Epithelial cell of proximal tubule (primary cell): Measurements from ENCODE around the gene NXNL2. TPM values are rescaled to one million over a fixed set of nuclear protein-coding genes. Genes with fewer than 3 reads are reported as not detected.

ENCODE experiments used
- DNase-seq: peaks from one replicate; pipeline ENCODE4 v3.0.0-alpha.2; 2011; ENCODE audit warnings: low read depth
- H3K4me3 ChIP-seq: 2 replicates; pipeline ENCODE4 v1.5.1; 2011; ENCODE audit warnings: low read depth, mild to moderate bottlenecking, low read length
- CTCF ChIP-seq: conservative IDR thresholded peaks from 2 replicates; pipeline ENCODE4 v1.5.1; 2012; ENCODE audit warnings: low read depth, mild to moderate bottlenecking, low read length
- total RNA-seq: library from RNA; depleted of rRNA; stranded (reverse); fragments of >200 nt; gene quantifications from 2 replicates; pipeline ENCODE4 v1.2.3, GENCODE V29; 2015

NXNL2 gene
- total RNA-seq, 1 donor from 2014 or later = 6.9 TPM

GRCh38 chr9:88553350-88553749 is 18.4 kb downstream of the NXNL2 start:
- TF ChIP-seq CTCF = no peak

GRCh38 chr9:88555268-88555980 is 20.4 kb downstream of the NXNL2 start:
- no peak for TF ChIP-seq CTCF
- H3K4me3 ChIP-seq = no peak overlapping the region
- DNase-seq = no peak

More at GRCh38 chr9:88553350-88553749, 18.4 kb downstream of the NXNL2 start:
- DNase-seq = no peak
- no peak overlapping the region for H3K4me3 ChIP-seq

GRCh38 chr9:88559661-88560060 is 24.7 kb downstream of the NXNL2 start:
- no peak overlapping the region for H3K4me3 ChIP-seq
- no peak for DNase-seq
- TF ChIP-seq CTCF = no peak

GRCh38 chr9:88567870-88568269 is 32.9 kb downstream of the NXNL2 start:
- TF ChIP-seq CTCF = no peak
- H3K4me3 ChIP-seq = no peak overlapping the region
- no peak for DNase-seq

- no peak overlapping the region for H3K4me3 ChIP-seq
- no peak for TF ChIP-seq CTCF
- DNase-seq = no peak
Observed at GRCh38 chr9:88571419-88571818, 36.4 kb downstream of the NXNL2 start.

GRCh38 chr9:88572684-88573083 is 37.7 kb downstream of the NXNL2 start:
- DNase-seq = no peak
- no peak overlapping the region for H3K4me3 ChIP-seq
- TF ChIP-seq CTCF = no peak

GRCh38 chr9:88574953-88575352 is 40.0 kb downstream of the NXNL2 start:
- no peak overlapping the region for H3K4me3 ChIP-seq
- TF ChIP-seq CTCF = no peak
- no peak for DNase-seq
